ENCODE results near the gene UNK.
"Not testable (repeated sequence)": the region's sequence is repeated elsewhere in the genome, so short reads cannot be mapped to it uniquely, and the experiment has no call there.

The UNK gene

DNA sequence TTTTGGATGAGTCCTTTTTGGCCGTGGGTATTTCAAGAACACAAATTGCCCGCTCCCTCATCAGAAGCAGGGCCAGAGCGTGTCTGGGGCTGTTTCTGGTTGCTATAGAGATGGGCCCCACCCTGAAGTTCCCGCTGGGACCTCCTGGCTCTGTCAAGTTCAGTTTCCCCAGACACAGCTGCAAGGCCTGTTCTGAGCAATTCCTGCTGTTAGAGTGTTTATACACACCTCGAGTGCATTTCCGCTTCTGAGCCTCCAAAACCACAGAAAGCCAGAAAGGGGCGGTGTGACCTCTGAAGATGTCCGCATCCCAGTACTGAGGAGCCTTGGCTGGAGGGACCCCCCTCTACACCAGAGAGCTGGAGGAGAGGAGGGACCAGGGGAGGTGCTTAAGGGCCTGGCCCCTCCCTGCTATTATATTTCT lies 79.9 kb downstream of the UNK start:
- Histone ChIP-seq H3K36me3 (ENCODE audit: control insufficient read depth, insufficient read depth, low read length) (no peaks in the 10 kb centered on the region), H3K27ac (ENCODE audit: insufficient read depth, low read depth, low read length, poor library complexity, severe bottlenecking) (no peak overlapping the region), H3K4me3 (ENCODE audit: insufficient read depth, low read depth, low read length) (no peak overlapping the region), H3K9me3 (ENCODE audit: control insufficient read depth, low read length) (no peaks in the 10 kb centered on the region), H3K4me1 (ENCODE audit: control insufficient read depth, insufficient read depth, low read length) (no peaks in the 10 kb centered on the region), H3K27me3 (ENCODE audit: control insufficient read depth, insufficient read depth, low read length, poor library complexity, severe bottlenecking) (no peaks in the 10 kb centered on the region)
- 79 to 85% methylated on average over 8 of the region's 8 CpGs for WGBS, 2 experiments

GRCh38 chr17:75864887-75865286 lies 80.3 kb downstream of the UNK start:
- 86 to 90% methylated on average over 4 of the region's 4 CpGs for WGBS, 2 experiments
- H3K9me3 ChIP-seq (ENCODE audit: control insufficient read depth, low read length); H3K4me1 ChIP-seq (ENCODE audit: control insufficient read depth, insufficient read depth, low read length); H3K27ac ChIP-seq (ENCODE audit: insufficient read depth, low read depth, low read length, poor library complexity, severe bottlenecking); H3K4me3 ChIP-seq (ENCODE audit: insufficient read depth, low read depth, low read length); H3K36me3 ChIP-seq (ENCODE audit: control insufficient read depth, insufficient read depth, low read length); H3K27me3 ChIP-seq (ENCODE audit: control insufficient read depth, insufficient read depth, low read length, poor library complexity, severe bottlenecking): not testable (repeated sequence)

DNA sequence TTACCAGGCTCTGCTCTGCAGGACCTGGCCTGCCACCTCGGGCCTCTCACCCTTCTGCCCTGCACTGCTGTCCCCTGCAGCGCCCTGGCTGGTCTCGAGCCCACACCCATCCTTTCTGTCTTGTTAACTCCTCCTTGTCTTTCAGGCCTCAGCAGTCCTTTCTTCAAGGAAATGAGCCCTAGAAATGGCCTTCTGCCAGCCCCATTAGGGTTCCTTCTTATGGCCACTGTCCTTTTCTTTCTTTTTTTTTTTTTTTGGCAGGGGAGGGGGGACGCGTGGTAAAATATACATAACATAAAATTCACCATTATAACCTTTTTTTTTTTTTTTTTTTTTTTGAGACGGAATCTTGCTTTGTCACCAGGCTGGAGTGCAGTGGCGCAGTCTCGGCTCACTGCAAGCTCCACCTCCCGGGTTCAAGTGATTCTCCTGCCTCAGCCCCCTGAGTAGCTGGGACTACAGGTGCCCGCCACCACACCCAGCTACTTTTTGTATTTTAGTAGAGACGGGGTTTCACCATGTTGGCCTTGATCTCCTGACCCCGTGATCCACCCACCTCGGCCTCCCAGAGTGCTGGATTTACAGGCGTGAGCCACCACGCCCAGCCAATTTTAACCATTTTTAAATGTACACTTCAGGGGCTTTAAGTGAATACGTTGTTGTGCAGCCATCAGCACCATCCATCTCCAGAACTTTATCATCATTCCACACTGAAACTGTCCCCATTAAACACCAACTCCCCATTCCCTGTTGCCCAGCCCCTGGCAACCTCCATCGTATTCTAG lies 81.0 kb downstream of the UNK start:
- 88 to 89% methylated on average over 14 to 15 of the region's 17 CpGs for WGBS, 2 experiments
- H3K27ac ChIP-seq (ENCODE audit: insufficient read depth, low read depth, low read length, poor library complexity, severe bottlenecking); H3K9me3 ChIP-seq (ENCODE audit: control insufficient read depth, low read length); H3K27me3 ChIP-seq (ENCODE audit: control insufficient read depth, insufficient read depth, low read length, poor library complexity, severe bottlenecking); H3K4me1 ChIP-seq (ENCODE audit: control insufficient read depth, insufficient read depth, low read length); H3K4me3 ChIP-seq (ENCODE audit: insufficient read depth, low read depth, low read length); H3K36me3 ChIP-seq (ENCODE audit: control insufficient read depth, insufficient read depth, low read length): not testable (repeated sequence)

- not testable (repeated sequence) for H3K4me3 ChIP-seq (ENCODE audit: insufficient read depth, low read depth, low read length); H3K36me3 ChIP-seq (ENCODE audit: control insufficient read depth, insufficient read depth, low read length); H3K4me1 ChIP-seq (ENCODE audit: control insufficient read depth, insufficient read depth, low read length); H3K9me3 ChIP-seq (ENCODE audit: control insufficient read depth, low read length); H3K27ac ChIP-seq (ENCODE audit: insufficient read depth, low read depth, low read length, poor library complexity, severe bottlenecking); H3K27me3 ChIP-seq (ENCODE audit: control insufficient read depth, insufficient read depth, low read length, poor library complexity, severe bottlenecking)
- WGBS, 2 experiments: 93 to 95% methylated on average over 12 of the region's 12 CpGs
Observed at GRCh38 chr17:75868730-75869281, 84.2 kb downstream of the UNK start.

GRCh38 chr17:75869282-75870141 lies 84.9 kb downstream of the UNK start:
- Histone ChIP-seq H3K27me3 (ENCODE audit: control insufficient read depth, insufficient read depth, low read length, poor library complexity, severe bottlenecking) (no peaks in the 10 kb centered on the region), H3K4me1 (ENCODE audit: control insufficient read depth, insufficient read depth, low read length) (no peaks in the 10 kb centered on the region), H3K4me3 (ENCODE audit: insufficient read depth, low read depth, low read length) (no peak overlapping the region), H3K9me3 (ENCODE audit: control insufficient read depth, low read length) (no peaks in the 10 kb centered on the region), H3K36me3 (ENCODE audit: control insufficient read depth, insufficient read depth, low read length) (no peaks in the 10 kb centered on the region), H3K27ac (ENCODE audit: insufficient read depth, low read depth, low read length, poor library complexity, severe bottlenecking) (no peak overlapping the region)
- 83 to 85% methylated on average over 23 of the region's 23 CpGs for WGBS, 2 experiments

DNA sequence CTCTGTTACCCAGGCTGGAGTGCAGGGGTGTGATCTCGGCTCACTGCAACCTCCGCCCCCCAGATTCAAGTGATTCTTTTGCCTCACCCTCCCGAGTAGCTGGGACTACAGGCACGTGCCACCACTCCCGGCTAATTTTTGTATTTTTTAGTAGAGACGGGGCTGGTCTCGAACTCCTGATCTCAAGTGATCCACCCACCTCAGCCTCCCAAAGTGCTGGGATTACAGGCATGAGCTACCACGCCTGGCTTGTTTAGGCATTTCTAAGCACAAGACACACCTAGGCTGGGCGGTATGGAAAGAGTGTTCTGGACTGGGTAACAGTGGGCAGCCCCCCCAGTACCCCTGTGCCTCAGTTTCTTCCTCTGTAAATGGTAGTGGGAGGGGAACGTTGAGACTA lies 85.6 kb downstream of the UNK start:
- H3K27me3 ChIP-seq (ENCODE audit: control insufficient read depth, insufficient read depth, low read length, poor library complexity, severe bottlenecking); H3K9me3 ChIP-seq (ENCODE audit: control insufficient read depth, low read length); H3K4me1 ChIP-seq (ENCODE audit: control insufficient read depth, insufficient read depth, low read length); H3K36me3 ChIP-seq (ENCODE audit: control insufficient read depth, insufficient read depth, low read length); H3K4me3 ChIP-seq (ENCODE audit: insufficient read depth, low read depth, low read length); H3K27ac ChIP-seq (ENCODE audit: insufficient read depth, low read depth, low read length, poor library complexity, severe bottlenecking): not testable (repeated sequence)
- WGBS, 2 experiments: 91 to 93% methylated on average over 9 of the region's 10 CpGs

DNA sequence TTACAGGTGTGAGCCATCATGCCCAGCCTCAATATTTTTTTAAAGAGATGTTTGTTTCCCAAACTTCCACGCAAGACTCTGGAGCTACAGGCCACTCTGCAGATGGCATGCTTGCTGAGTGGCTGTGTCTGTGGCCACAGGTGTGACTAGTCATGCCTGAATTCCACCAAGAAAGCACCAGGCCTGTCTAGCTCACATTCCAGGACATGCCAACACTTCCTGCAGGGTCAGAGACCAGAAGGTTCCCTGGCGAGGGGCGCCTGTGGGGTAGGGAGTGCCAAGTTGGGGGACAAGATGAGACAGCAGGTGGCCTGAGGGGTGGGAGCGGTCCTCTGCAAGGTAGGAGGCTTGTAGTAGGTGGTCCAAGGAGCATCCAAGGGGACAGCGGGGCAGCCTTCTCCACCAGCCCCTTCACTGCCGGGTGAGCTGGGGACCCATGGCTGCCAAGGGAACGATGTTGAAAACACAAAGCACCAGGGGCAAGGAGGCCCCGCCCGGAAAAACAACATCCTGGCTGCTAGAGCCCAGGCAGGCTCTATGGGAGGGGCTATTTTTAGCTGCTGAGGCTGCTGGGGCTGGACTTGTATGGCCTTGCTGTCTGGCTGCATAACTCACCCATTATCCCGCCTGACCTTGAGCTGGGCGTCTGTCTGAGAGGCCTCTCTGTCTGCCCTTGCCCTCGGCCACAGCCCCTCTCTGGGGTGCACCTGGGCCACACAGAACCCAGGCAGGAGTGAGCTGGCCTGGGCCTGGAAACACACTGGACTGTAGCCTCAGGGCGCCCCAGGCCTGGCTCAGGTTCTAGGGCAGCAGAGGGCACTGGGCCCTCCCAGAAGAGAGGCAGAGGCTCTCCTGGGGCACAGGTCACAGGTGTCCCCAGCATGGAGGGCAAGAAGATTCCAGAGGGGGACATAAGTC lies 88.1 kb downstream of the UNK start:
- H3K9me3 ChIP-seq (ENCODE audit: control insufficient read depth, low read length): no peaks in the 10 kb centered on the region
- H3K36me3 ChIP-seq (ENCODE audit: control insufficient read depth, insufficient read depth, low read length): no peaks in the 10 kb centered on the region
- H3K27me3 ChIP-seq (ENCODE audit: control insufficient read depth, insufficient read depth, low read length, poor library complexity, severe bottlenecking): peaks cover 23% of the 10 kb centered on the region
- H3K27ac ChIP-seq (ENCODE audit: insufficient read depth, low read depth, low read length, poor library complexity, severe bottlenecking): no peak overlapping the region
- H3K4me3 ChIP-seq (ENCODE audit: insufficient read depth, low read depth, low read length): no peak overlapping the region
- 84% methylated on average over 13 of the region's 13 CpGs for WGBS, 2 experiments
- peaks cover 9% of the 10 kb centered on the region for H3K4me1 ChIP-seq (ENCODE audit: control insufficient read depth, insufficient read depth, low read length)

- 81 to 92% methylated on average over 10 to 11 of the region's 11 CpGs for WGBS, 2 experiments
- no peak overlapping the region for H3K27ac ChIP-seq (ENCODE audit: insufficient read depth, low read depth, low read length, poor library complexity, severe bottlenecking)
- H3K4me1 ChIP-seq (ENCODE audit: control insufficient read depth, insufficient read depth, low read length): peaks cover 9% of the 10 kb centered on the region
- H3K36me3 ChIP-seq (ENCODE audit: control insufficient read depth, insufficient read depth, low read length): no peaks in the 10 kb centered on the region
- H3K4me3 ChIP-seq (ENCODE audit: insufficient read depth, low read depth, low read length): no peak overlapping the region
- peaks cover 33% of the 10 kb centered on the region for H3K27me3 ChIP-seq (ENCODE audit: control insufficient read depth, insufficient read depth, low read length, poor library complexity, severe bottlenecking)
- H3K9me3 ChIP-seq (ENCODE audit: control insufficient read depth, low read length): no peaks in the 10 kb centered on the region
Observed at GRCh38 chr17:75873587-75874322, 89.1 kb downstream of the UNK start.

GRCh38 chr17:75874323-75875181 lies 89.9 kb downstream of the UNK start:
- H3K27ac ChIP-seq (ENCODE audit: insufficient read depth, low read depth, low read length, poor library complexity, severe bottlenecking): no peak overlapping the region
- H3K4me3 ChIP-seq (ENCODE audit: insufficient read depth, low read depth, low read length): no peak overlapping the region
- peaks cover 9% of the 10 kb centered on the region for H3K4me1 ChIP-seq (ENCODE audit: control insufficient read depth, insufficient read depth, low read length)
- no peaks in the 10 kb centered on the region for H3K9me3 ChIP-seq (ENCODE audit: control insufficient read depth, low read length)
- H3K27me3 ChIP-seq (ENCODE audit: control insufficient read depth, insufficient read depth, low read length, poor library complexity, severe bottlenecking): peaks cover 41% of the 10 kb centered on the region
- WGBS, 2 experiments: 93 to 94% methylated on average over 38 of the region's 38 CpGs
- H3K36me3 ChIP-seq (ENCODE audit: control insufficient read depth, insufficient read depth, low read length): no peaks in the 10 kb centered on the region

All from ectodermal cell (in vitro differentiated cells).